Smooth muscle cell of bladder (primary cell): ENCODE results near the gene PLPP6. TPM values are rescaled to one million over a fixed set of nuclear protein-coding genes. Genes with fewer than 3 reads are reported as not detected.

Experiments
- total RNA-seq: library from RNA; depleted of rRNA; stranded (reverse); fragments of >200 nt; gene quantifications from 2 replicates; pipeline ENCODE4 v1.2.3, GENCODE V29; 2014

PLPP6 gene
- 5.5 and 7.0 TPM in 2 replicates for total RNA-seq

GRCh38 chr9:4662108-4662988, at the start of gene PLPP6:
TSS of gene PLPP6 (plus strand) at chr9:4662294. CDS start at chr9:4662376, 82 bp downstream.

GRCh38 chr9:4666042-4666699, 4.1 kb downstream of the PLPP6 start, which contains the start of gene SPATA6L:
TSS of gene SPATA6L (minus strand) at chr9:4666480. CDS start at chr9:4666250, 230 bp downstream.

DNA sequence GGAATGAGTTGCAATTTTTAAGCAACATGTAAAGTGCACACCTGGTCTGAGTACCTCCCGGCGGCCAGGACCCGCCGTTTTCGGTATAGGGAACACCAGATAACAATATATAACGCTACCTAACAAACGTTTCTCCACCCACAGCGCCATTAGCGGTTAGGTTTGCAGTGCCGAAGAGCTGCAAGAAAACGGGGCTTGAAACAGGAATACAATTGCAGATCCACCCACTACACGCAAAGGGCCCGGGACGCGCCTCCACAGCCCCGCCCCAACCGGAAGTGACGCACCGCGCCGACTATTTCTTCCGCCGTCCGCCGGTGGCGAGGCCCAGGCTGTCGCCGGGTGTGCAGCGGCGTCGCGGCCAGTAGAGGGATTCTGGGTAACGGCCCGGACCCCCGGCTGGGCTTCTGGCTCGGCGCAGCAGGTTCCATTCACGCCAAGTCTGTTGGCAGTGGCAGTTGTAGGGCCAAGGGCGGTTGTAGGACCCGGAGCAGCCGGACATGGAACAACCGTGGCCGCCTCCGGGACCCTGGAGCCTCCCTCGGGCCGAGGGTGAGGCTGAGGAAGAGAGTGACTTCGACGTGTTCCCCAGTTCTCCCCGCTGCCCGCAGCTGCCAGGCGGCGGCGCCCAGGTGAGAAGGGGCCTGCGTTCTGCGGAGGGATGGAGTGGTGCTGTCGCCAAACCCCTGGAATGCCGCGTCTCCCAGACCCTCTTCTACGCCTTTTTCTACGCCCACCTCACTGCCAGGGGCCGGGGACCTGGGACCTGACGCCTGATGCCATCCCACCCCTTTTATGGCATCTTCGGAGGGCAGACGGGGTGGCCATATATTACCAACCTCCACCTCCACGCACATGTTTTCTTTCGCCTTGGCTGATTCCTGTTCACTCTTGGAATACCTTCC, 17.4 kb downstream of the PLPP6 start, which contains the start of gene CDC37L1:
TSS of gene CDC37L1 (plus strand) at position 302 of the 905 bp plus-strand sequence. CDS start at position 501, 199 bp downstream.

Other genes starting within 250 kb of the PLPP6 start
- gene SLC1A1, start 171.8 kb upstream of the PLPP6 start, total RNA-seq, result 36.4 and 44.4 TPM in 2 replicates
- gene SPATA6L, start 4.2 kb downstream of the PLPP6 start, total RNA-seq, result 0.28 and 0.43 TPM in 2 replicates
- 15.8 and 19.2 TPM in 2 replicates for gene CDC37L1, start 17.3 kb downstream of the PLPP6 start, total RNA-seq
- 73.1 and 92.2 TPM in 2 replicates for gene AK3, start 78.9 kb downstream of the PLPP6 start, total RNA-seq
- gene RCL1, start 130.7 kb downstream of the PLPP6 start, total RNA-seq, result 9.1 and 9.4 TPM in 2 replicates